GM12801 (cell line): ENCODE results near the gene PGM5.
"Not testable (repeated sequence)": the region's sequence is repeated elsewhere in the genome, so short reads cannot be mapped to it uniquely, and the experiment has no call there.

Source experiments
- TF ChIP-seq, protein P1 (sequence below): IDR thresholded peaks from one replicate; pipeline ENCODE4 v1.5.1; 2011; ENCODE audit warnings: control low read depth; ENCODE audit not compliant: insufficient read length; ENCODE audit errors: extremely low read depth

PGM5 gene

DNA sequence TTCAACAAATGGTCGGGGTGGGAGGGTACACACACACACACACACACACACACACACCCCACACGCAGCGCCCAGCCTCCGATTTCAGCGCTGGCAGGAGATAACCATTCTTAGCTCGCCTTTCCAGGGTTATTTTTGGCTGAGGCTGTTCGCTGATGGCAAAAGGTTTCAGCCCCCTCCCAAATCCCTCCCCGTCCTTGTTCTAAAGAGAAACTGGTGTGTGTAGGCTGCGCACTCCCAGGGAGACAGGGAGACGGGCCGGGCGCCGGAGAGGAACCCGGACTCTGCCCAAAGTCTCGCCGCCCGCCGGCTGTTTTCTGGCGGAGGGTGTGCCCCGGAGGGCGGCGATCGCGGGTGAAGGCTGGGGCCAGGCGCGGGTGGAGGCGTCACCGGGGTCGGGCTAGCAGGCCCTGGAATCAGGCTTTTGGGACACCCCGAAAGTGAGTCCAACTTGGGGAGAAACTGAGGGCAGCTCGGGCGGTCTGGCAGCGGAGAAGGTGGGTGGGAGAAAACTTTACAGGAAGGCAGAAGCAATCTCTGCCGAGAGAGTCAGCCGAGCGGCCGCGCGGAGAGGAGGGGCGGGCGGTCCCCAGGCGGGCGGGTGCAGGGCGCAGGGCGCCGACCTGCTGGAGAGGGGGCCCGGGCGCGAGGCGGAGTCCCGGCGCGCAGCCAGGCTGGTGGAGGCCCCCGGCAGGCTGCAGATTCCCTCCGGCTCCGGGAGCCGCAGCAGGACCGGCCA lies at the start of gene PGM5:
PGM5 (plus strand) TSS at position 232 of the 739 bp plus-strand sequence. CDS start 517 bp downstream, outside the sequence.
- TF ChIP-seq, protein P1, sequence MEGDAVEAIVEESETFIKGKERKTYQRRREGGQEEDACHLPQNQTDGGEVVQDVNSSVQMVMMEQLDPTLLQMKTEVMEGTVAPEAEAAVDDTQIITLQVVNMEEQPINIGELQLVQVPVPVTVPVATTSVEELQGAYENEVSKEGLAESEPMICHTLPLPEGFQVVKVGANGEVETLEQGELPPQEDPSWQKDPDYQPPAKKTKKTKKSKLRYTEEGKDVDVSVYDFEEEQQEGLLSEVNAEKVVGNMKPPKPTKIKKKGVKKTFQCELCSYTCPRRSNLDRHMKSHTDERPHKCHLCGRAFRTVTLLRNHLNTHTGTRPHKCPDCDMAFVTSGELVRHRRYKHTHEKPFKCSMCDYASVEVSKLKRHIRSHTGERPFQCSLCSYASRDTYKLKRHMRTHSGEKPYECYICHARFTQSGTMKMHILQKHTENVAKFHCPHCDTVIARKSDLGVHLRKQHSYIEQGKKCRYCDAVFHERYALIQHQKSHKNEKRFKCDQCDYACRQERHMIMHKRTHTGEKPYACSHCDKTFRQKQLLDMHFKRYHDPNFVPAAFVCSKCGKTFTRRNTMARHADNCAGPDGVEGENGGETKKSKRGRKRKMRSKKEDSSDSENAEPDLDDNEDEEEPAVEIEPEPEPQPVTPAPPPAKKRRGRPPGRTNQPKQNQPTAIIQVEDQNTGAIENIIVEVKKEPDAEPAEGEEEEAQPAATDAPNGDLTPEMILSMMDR: not testable (repeated sequence)

DNA sequence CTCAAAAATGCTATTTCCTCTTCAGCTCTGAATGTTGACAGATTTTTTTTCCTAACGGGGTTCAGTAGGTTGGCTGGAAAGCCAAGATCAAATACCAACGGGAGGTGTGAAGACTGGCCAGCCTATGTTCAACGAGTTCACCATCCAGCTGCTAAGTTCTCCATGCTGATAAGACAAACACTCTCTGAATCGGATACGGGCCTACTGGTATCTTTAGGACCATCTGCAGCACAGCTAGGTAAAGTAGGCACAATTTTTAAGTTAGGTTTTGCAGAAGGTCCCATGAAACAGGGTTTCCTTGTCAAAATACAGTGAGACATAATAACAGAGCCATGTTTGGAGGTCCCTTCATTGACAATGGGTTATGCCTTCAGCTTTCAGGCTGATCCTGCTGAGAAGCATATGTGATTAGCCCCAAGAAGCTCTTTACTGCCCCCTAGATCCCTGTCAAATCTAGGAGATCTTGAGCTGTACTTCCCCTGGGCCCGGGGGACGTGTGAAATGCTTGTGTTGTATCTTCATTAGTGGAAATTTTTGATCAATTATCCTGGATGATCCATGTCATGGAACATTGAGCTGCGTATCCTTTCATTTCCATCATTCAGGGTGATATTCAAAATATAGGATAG lies 60.6 kb downstream of the PGM5 start:
- TF ChIP-seq, protein P1: no peak

DNA sequence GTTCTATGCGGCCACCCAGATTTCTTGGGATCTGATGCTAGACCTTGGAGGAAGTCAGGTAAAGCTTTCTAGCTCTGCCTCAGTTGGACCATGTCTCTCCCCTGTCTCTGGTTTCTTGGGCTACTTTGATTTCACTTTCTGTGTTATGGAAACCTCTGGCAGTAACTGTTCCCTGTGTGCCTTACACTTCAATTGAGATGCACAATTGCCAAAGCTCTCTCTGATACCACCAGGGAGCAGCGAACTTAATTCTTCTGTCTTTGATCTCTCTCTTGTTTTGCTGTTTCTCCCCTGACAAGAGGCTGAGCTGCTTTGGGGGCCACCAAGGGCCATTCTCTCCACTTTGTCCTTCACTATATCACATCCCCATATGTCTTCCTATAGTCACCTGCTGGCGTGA lies 61.4 kb downstream of the PGM5 start:
- TF ChIP-seq, protein P1: no peak

DNA sequence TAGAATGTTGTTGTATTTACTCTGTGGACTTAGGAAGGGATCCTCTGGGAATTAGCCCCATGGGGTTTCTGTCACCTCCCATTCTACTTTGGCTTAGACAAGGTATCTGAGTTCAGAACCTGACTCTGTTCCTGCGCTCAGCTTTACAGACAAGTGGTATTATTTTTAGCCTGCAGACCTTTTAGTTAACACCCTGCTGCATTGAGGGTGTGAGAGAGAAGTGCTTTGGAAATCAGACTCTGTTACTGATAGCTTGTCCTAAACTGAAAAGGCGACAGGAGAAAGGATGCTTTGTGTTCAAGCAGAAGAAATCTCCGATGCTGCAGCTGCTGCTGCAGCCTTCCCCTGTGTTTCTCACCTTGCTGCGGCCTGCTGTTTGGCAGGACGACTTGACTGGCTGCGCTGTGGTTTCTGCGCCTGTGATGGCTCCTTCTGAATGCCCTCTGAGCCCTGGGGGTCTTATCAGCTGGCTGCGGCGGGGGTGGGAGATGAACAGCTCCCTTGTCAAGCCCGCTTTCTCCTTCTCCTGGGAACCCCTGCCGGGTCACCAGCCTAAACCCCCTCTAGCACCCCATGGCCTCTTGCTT lies 61.9 kb downstream of the PGM5 start:
- TF ChIP-seq, protein P1: no peak

DNA sequence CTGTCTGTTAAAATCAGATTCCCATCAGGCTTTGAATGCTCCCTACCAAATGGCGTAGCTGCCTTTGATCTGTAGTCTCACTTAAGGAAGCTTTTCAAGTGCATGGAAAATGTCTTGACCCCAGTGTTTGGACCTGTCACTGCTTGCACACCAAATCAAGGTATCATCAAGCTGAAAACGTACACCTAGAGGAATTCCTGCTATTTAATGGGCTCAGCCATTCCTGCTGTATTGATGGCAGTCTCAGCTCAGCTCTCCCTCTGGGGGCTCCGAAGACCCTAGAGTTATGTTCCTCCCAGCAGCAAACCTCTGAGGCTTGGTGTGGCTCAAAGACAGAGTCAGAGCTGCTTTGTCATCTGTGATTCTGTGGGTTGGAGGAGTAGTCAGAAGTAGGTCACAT lies 63.5 kb downstream of the PGM5 start:
- TF ChIP-seq, protein P1: no peak

DNA sequence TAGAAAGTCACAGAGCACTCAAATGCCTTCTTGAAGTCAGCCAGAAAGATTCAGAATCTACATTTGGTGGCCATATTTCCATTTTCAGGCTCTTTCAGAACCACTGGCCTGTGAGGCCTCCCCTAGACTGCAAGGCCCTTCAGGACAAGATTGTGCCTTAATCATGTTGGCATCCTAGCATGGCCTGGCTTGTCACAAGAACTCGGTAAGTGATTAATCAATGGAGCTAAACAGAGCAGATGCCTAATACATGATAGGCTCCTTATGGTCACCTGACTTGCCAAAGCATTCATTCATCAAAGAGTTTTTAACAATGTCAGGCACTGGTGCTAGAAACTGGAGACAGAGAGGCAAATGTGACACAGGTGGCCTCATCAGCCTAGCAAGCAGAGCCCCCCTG lies 70.3 kb downstream of the PGM5 start:
- TF ChIP-seq, protein P1: no peak

DNA sequence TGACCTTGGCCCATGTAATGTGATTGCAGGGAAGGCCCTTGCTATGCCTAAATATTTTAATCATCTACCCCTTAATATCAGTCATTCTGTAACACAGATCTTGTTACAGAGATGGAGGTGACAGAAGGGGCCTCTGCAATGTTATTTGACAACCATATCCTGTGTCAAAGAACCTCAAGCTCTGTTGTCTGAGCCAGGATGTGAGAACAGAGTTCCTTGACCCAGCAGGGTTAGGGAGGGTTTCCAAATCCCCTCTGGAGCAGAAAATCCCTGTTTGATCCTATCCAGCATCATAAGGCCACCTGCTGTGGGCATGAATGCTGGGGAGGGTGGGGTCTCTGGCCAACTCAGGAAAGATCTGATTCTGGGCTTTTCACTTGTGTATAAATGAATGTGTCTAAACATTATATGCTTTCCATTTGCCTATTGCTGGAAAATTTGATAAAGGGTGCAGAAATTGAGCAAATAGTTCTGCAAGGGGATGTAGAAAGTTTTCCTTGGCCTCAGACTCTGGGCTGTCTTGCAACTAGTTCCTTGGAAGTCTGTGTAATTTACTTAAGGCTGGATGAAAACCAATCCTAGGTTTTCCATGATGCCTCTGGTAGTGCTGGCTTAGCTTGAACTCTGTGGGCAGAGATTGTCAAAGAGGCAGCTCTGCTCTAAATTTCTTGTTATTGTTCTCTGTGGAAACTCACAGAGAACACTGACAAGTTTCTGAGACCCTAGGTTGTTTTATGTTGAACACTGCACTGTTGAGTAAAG lies 71.0 kb downstream of the PGM5 start:
- TF ChIP-seq, protein P1: no peak
